ENCODE data around the gene IGSF9. TPM values are rescaled to one million over a fixed set of nuclear protein-coding genes. Genes with fewer than 3 reads are reported as not detected.
A peak's percentile ranks its signal among the peaks of the same experiment; 100 is the strongest.

IGSF9 gene
- total RNA-seq, 1 experiment from 2014 or later: 15.6 TPM

DNA sequence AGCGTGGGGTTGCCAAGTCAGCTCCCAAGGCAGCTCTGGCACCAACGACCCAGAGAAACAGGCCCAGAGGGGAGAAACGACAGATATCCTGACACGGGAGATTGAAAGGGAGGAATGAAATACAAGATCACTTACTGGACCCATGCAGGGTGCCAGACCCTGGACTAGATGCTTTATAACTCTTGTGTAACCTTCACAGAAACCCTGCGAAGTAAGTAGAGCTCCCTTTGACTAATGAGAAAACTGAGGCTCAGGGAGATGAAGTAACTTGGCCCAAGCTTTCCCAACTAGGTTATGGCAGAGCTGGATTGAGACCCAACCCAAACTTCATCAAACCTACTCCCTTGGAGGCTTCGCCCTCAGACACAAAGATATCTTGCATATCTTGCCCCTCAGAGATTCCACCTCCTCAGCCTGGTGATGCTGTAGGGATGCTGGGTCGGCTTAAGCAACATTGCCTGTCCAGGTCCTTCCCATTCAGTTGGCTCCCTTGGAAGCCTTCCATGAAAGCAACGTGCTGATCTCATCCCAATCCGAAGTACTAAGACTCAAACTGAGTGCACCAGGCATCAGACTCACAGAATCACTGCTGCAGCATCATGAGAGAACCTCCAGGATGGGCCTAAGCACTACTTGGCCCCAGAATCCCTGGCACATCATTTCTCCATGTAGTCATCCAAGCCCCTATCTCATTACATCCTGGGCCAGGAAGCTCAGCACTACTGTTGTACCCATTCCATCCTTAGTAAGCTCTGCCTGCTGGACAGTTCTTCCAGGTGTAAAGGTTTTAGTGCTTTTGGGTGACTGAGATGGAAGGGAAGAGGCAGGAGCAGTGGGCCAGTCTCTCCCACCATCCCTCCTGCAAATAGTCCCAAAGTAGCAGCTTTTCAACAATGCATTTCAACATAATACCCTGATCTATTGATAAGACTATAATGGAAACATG is 1.1 kb upstream of the IGSF9 start:
- H3K9me3 ChIP-seq (ENCODE audit: low read length): no peaks in the 10 kb centered on the region
- H3K4me2 ChIP-seq (ENCODE audit: low read length): peak overlapping the region; percentile 94
- DNase-seq: no peak
- no peak for TF ChIP-seq EZH2 (IDR thresholded peaks at IDR 0.05; ENCODE audit: low read length, unreplicated experiment)
- no peak for TF ChIP-seq EZH2phosphoT487 (IDR thresholded peaks at IDR 0.05; ENCODE audit: borderline replicate concordance, low read length)
- TF ChIP-seq, protein P1, sequence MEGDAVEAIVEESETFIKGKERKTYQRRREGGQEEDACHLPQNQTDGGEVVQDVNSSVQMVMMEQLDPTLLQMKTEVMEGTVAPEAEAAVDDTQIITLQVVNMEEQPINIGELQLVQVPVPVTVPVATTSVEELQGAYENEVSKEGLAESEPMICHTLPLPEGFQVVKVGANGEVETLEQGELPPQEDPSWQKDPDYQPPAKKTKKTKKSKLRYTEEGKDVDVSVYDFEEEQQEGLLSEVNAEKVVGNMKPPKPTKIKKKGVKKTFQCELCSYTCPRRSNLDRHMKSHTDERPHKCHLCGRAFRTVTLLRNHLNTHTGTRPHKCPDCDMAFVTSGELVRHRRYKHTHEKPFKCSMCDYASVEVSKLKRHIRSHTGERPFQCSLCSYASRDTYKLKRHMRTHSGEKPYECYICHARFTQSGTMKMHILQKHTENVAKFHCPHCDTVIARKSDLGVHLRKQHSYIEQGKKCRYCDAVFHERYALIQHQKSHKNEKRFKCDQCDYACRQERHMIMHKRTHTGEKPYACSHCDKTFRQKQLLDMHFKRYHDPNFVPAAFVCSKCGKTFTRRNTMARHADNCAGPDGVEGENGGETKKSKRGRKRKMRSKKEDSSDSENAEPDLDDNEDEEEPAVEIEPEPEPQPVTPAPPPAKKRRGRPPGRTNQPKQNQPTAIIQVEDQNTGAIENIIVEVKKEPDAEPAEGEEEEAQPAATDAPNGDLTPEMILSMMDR (conservative IDR thresholded peaks at IDR 0.05; ENCODE audit: low read depth, low read length): no peak
- no peaks in the 10 kb centered on the region for H3F3A ChIP-seq (ENCODE audit: low read length, unreplicated experiment)
- no peak for ATAC-seq
- CTCF ChIA-PET: interaction anchor here (1.7 to 2.2 kb wide), 2 partner anchors 53 to 61 kb away, joined by 10 to 14 read pairs; no protein-coding TSS in a partner anchor
- peak overlapping the region; percentile 84 for H3K4me3 ChIP-seq (ENCODE audit: low read length)
- peaks cover 23% of the 10 kb centered on the region for H3K79me2 ChIP-seq (ENCODE audit: low read length)
- H2AFZ ChIP-seq (ENCODE audit: low read length): peak overlapping the region; percentile 76
- H3K9ac ChIP-seq (ENCODE audit: low read length): peak overlapping the region; percentile 78; the same call in 1 of the 2 replicates
- POLR2A ChIA-PET (ENCODE audit: unreplicated experiment): no interaction called here
- no peaks in the 10 kb centered on the region for H3K27me3 ChIP-seq (ENCODE audit: low read length)
- H3K36me3 ChIP-seq (ENCODE audit: low read depth, low read length): no peaks in the 10 kb centered on the region
- intact Hi-C loops (cut with micrococcal nuclease): loop anchor here (1.0 to 2.0 kb wide), 2 partner anchors 15 to 60 kb away; no protein-coding TSS in a partner anchor
- peaks cover 42% of the 10 kb centered on the region for H3K4me1 ChIP-seq (ENCODE audit: insufficient read depth, low read length)
- H4K20me1 ChIP-seq (ENCODE audit: low read length): no peaks in the 10 kb centered on the region
- no peaks in the 10 kb centered on the region for H3K9me2 ChIP-seq (replicated peaks; ENCODE audit: low read length)
- peak overlapping the region; percentile 83 for H3K27ac ChIP-seq (ENCODE audit: low read length)
- TSS peak; percentile 54 for BruUV-seq (replicated peaks)

DNA sequence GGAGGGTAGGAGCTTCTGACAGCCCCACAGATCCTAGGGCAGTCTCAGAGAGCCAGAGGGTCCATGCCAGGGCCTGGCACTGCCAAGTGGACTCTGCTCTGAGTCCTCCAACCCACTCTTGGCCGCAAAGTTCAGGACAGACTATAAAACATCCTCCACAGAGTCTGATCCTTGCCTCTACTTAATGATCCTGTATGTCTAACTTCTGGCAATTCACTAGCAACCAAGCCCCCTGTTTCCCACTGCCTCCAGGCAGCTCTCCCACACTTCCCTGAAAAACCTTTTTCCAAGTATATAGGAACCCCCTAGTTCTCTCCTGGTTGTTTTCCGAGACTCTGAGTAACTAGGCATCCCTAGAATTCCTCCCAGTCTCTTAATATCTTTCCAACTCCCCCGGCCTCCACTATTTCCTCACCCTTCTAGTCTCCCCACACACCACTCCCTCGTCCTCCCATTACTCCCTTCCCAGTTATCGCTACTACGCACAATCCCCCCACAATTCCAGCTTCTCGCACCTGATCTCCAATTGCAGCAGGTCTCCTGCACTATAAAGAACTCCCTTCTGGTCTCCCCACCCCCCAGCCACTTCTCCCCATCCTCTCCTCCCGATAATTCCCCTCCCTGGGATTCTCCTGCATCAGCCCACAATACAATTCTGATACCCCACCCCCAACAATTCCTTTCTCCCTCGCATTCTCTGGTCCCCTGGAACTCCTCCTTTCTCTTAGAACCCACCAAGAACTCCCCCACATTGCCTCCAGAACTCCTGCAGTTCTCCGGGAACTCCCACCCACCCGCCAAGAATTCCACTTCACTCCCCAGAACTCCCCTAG is 574 bp downstream of the IGSF9 start:
- CTCF ChIA-PET: interaction anchor here (0.7 to 2.2 kb wide), 4 partner anchors 52 to 63 kb away, joined by 3 to 14 read pairs (median 8); no protein-coding TSS in a partner anchor
- peak overlapping the region; percentile 83 for H3K27ac ChIP-seq (ENCODE audit: low read length)
- no peaks in the 10 kb centered on the region for H3F3A ChIP-seq (ENCODE audit: low read length, unreplicated experiment)
- POLR2A ChIA-PET (ENCODE audit: unreplicated experiment): no interaction called here
- BruUV-seq (replicated peaks): no TSS peak
- H2AFZ ChIP-seq (ENCODE audit: low read length): peak overlapping the region; percentile 76
- DNase-seq (no peak), ATAC-seq (no peak)
- H3K79me2 ChIP-seq (ENCODE audit: low read length): peaks cover 23% of the 10 kb centered on the region
- intact Hi-C loops (cut with micrococcal nuclease): loop anchor here (1.0 to 2.0 kb wide), 4 partner anchors 9 to 146 kb away; partner anchors contain the start of gene TAGLN2
- peak overlapping the region; percentile 84 for H3K4me3 ChIP-seq (ENCODE audit: low read length)
- no peaks in the 10 kb centered on the region for H3K36me3 ChIP-seq (ENCODE audit: low read depth, low read length)
- TF ChIP-seq EZH2 (IDR thresholded peaks at IDR 0.05; ENCODE audit: low read length, unreplicated experiment) (no peak), EZH2phosphoT487 (IDR thresholded peaks at IDR 0.05; ENCODE audit: borderline replicate concordance, low read length) (no peak)
- TF ChIP-seq, protein P1 (conservative IDR thresholded peaks at IDR 0.05; ENCODE audit: low read depth, low read length): no peak
- H3K27me3 ChIP-seq (ENCODE audit: low read length): no peaks in the 10 kb centered on the region
- H4K20me1 ChIP-seq (ENCODE audit: low read length): no peaks in the 10 kb centered on the region
- peak overlapping the region; percentile 94 for H3K4me2 ChIP-seq (ENCODE audit: low read length)
- no peaks in the 10 kb centered on the region for H3K9me3 ChIP-seq (ENCODE audit: low read length)
- H3K9ac ChIP-seq (ENCODE audit: low read length): peak overlapping the region; percentile 78
- no peaks in the 10 kb centered on the region for H3K9me2 ChIP-seq (replicated peaks; ENCODE audit: low read length)
- peaks cover 40% of the 10 kb centered on the region for H3K4me1 ChIP-seq (ENCODE audit: insufficient read depth, low read length)

Data from PC-3 (cell line).